ENCODE results near the gene SLC25A41.
A peak's percentile ranks its signal among the peaks of the same experiment; 100 is the strongest.

The SLC25A41 gene

GRCh38 chr19:6460099-6460884 is 26.7 kb upstream of the SLC25A41 start:
- no peaks in the 10 kb centered on the region for H3K9me3 ChIP-seq (ENCODE audit: control insufficient read depth, low read length)
- peaks cover 43% of the 10 kb centered on the region for H3K27me3 ChIP-seq (ENCODE audit: control insufficient read depth, insufficient read depth, low read length, poor library complexity, severe bottlenecking)
- 0% methylated on average over 57 of the region's 57 CpGs for WGBS, 2 experiments
- H3K4me1 ChIP-seq (ENCODE audit: control insufficient read depth, insufficient read depth, low read length), result peaks cover 12% of the 10 kb centered on the region
- peak overlapping the region; percentile 55 for H3K4me3 ChIP-seq (ENCODE audit: insufficient read depth, low read depth, low read length)
- peaks cover 10% of the 10 kb centered on the region for H3K36me3 ChIP-seq (ENCODE audit: control insufficient read depth, insufficient read depth, low read length)
- H3K27ac ChIP-seq (ENCODE audit: insufficient read depth, low read depth, low read length, poor library complexity, severe bottlenecking), result no peak overlapping the region

DNA sequence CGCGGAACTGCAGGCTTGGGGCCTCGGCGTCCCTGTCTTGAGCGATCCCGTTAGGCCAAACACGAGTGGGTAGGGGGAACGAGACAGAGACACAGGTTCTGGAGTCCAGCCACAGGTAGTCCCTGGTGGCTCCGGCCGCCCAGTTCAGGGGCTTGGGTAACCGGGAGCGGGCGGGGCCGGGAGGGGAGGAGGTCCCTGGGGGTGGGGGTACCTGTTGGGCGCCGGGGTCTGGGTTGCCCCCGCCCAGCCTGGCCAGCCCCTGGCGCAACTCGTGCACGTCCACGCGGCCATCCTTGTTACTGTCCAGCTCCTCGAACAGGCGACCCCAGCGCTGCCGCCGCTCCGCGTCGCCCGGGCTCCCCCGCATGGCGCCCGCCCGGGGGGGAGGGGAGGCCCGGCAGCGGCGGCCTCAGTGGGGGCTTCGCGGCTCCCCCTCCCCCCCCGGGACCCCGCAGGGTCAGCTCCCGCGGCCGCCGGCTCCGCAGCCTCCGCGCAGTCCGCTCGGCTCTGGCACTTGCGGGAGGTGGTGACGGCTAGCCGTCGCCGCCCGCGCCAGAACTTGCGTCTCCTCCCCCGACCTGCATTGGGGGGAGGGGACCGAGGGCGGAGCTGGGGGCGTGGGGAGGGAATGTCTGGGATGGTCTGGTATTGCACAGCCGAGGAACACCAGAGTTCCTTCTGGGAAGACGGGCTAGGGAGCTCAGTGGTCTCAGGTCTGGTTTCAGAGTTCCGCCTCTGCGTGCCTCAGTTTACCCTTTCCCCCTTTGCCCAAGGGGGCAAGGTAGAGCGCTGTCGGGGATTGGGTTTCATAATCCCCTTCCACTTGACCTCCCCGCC is 25.9 kb upstream of the SLC25A41 start, which contains the start of gene SLC25A23:
TSS of gene SLC25A23 (minus strand) at position 531 of the 837 bp plus-strand sequence. CDS start at position 367, 164 bp downstream.
- WGBS, 2 experiments, result 1% methylated on average over 70 of the region's 70 CpGs
- Histone ChIP-seq H3K27ac (ENCODE audit: insufficient read depth, low read depth, low read length, poor library complexity, severe bottlenecking) (no peak within 1 kb of the TSS), H3K27me3 (ENCODE audit: control insufficient read depth, insufficient read depth, low read length, poor library complexity, severe bottlenecking) (peaks cover 34% of the 10 kb centered on the region), H3K9me3 (ENCODE audit: control insufficient read depth, low read length) (no peaks in the 10 kb centered on the region), H3K36me3 (ENCODE audit: control insufficient read depth, insufficient read depth, low read length) (peaks cover 18% of the 10 kb centered on the region), H3K4me3 (ENCODE audit: insufficient read depth, low read depth, low read length) (peak within 1 kb of the TSS; percentile 55), H3K4me1 (ENCODE audit: control insufficient read depth, insufficient read depth, low read length) (peaks cover 7% of the 10 kb centered on the region)

DNA sequence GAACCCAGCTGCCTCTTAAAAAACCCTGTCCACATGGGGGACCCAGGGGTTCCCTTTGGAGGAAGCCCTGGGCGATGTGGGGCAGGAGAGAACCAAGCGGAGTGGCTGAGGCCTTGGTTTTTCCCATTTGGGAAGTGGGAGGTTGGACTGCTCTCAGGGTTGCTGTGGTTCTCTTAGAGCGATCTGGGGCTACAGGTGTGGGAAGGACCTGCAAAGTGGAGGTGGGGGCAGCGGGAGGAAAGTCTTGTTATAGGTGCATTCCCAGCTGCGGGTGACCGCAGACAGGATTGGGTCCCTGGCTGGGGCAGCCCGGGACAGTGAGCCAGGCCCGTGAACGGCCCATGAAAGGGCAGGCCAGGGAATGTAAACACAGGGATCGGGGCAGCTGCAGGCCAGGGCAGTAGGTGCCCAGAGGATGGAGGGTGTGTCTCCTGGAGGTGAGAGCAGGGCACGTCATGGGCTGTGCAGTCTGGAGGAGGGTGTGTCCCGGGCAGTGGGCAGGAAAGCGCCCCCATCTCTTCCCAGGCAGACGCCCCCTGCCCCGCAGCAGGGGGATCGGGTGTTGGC is 25.2 kb upstream of the SLC25A41 start:
- H3K4me1 ChIP-seq (ENCODE audit: control insufficient read depth, insufficient read depth, low read length), result peaks cover 6% of the 10 kb centered on the region
- H3K27ac ChIP-seq (ENCODE audit: insufficient read depth, low read depth, low read length, poor library complexity, severe bottlenecking), result no peak overlapping the region
- no peaks in the 10 kb centered on the region for H3K9me3 ChIP-seq (ENCODE audit: control insufficient read depth, low read length)
- WGBS, 2 experiments, result 41 to 43% methylated on average over 16 of the region's 16 CpGs
- peak overlapping the region; percentile 55 for H3K4me3 ChIP-seq (ENCODE audit: insufficient read depth, low read depth, low read length)
- peaks cover 25% of the 10 kb centered on the region for H3K36me3 ChIP-seq (ENCODE audit: control insufficient read depth, insufficient read depth, low read length)
- H3K27me3 ChIP-seq (ENCODE audit: control insufficient read depth, insufficient read depth, low read length, poor library complexity, severe bottlenecking), result peaks cover 27% of the 10 kb centered on the region

DNA sequence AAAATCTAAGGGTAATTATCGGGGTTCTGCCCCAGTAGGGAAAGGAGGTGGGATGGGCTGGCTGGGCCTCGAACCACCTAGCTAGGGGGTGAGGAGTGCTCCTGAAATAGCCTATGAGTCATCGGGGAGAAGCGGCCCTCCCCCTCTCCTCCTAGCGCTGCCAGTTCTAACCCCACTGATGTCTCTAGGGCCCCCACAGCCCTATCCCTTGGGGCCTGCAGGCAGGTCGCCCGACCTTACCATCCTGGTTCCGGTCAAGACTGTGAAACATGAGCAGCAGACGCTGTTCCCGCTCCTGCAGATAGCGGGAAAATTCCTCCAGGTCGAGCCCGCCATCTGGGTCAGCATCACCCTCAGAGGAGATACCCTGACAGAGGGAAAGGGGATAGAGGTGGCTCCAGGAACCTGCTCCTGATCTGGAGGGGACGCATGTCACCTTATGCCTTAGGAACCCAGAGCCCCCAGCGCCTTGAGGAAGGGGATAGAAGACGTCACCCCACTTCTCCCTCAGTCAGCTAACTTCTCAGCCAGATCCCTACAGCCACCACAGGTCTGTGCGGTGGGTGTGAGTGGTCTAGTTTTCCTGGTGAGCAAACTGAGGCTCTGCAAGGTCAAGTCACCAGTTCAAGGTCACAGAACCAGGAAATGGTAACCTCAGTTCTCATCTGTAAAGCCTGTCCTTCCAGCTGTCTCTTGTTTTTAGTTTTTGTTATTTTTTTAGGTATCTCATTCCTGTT is 24.6 kb upstream of the SLC25A41 start:
- Histone ChIP-seq H3K36me3 (ENCODE audit: control insufficient read depth, insufficient read depth, low read length) (peaks cover 29% of the 10 kb centered on the region), H3K4me1 (ENCODE audit: control insufficient read depth, insufficient read depth, low read length) (peaks cover 6% of the 10 kb centered on the region), H3K27ac (ENCODE audit: insufficient read depth, low read depth, low read length, poor library complexity, severe bottlenecking) (no peak overlapping the region), H3K9me3 (ENCODE audit: control insufficient read depth, low read length) (no peaks in the 10 kb centered on the region), H3K27me3 (ENCODE audit: control insufficient read depth, insufficient read depth, low read length, poor library complexity, severe bottlenecking) (peaks cover 21% of the 10 kb centered on the region), H3K4me3 (ENCODE audit: insufficient read depth, low read depth, low read length) (no peak overlapping the region)
- 82 to 86% methylated on average over 17 of the region's 17 CpGs for WGBS, 2 experiments

- Histone ChIP-seq H3K4me3 (ENCODE audit: insufficient read depth, low read depth, low read length) (no peak overlapping the region), H3K9me3 (ENCODE audit: control insufficient read depth, low read length) (no peaks in the 10 kb centered on the region), H3K36me3 (ENCODE audit: control insufficient read depth, insufficient read depth, low read length) (peaks cover 29% of the 10 kb centered on the region), H3K27ac (ENCODE audit: insufficient read depth, low read depth, low read length, poor library complexity, severe bottlenecking) (no peak overlapping the region), H3K27me3 (ENCODE audit: control insufficient read depth, insufficient read depth, low read length, poor library complexity, severe bottlenecking) (peaks cover 6% of the 10 kb centered on the region), H3K4me1 (ENCODE audit: control insufficient read depth, insufficient read depth, low read length) (peaks cover 6% of the 10 kb centered on the region)
- whole genome bisulfite sequencing, 2 experiments, result 91 to 95% methylated on average over 15 of the region's 15 CpGs
Observed at GRCh38 chr19:6455924-6456323, 22.4 kb upstream of the SLC25A41 start.

- peaks cover 29% of the 10 kb centered on the region for H3K36me3 ChIP-seq (ENCODE audit: control insufficient read depth, insufficient read depth, low read length)
- no peak overlapping the region for H3K27ac ChIP-seq (ENCODE audit: insufficient read depth, low read depth, low read length, poor library complexity, severe bottlenecking)
- H3K4me3 ChIP-seq (ENCODE audit: insufficient read depth, low read depth, low read length), result no peak overlapping the region
- H3K27me3 ChIP-seq (ENCODE audit: control insufficient read depth, insufficient read depth, low read length, poor library complexity, severe bottlenecking), result peaks cover 5% of the 10 kb centered on the region
- 94 to 95% methylated on average over 11 of the region's 11 CpGs for WGBS, 2 experiments
- H3K4me1 ChIP-seq (ENCODE audit: control insufficient read depth, insufficient read depth, low read length), result peaks cover 5% of the 10 kb centered on the region
- no peaks in the 10 kb centered on the region for H3K9me3 ChIP-seq (ENCODE audit: control insufficient read depth, low read length)
Observed at GRCh38 chr19:6453951-6454565, 20.5 kb upstream of the SLC25A41 start.

- peaks cover 29% of the 10 kb centered on the region for H3K36me3 ChIP-seq (ENCODE audit: control insufficient read depth, insufficient read depth, low read length)
- no peaks in the 10 kb centered on the region for H3K27me3 ChIP-seq (ENCODE audit: control insufficient read depth, insufficient read depth, low read length, poor library complexity, severe bottlenecking)
- no peaks in the 10 kb centered on the region for H3K9me3 ChIP-seq (ENCODE audit: control insufficient read depth, low read length)
- H3K4me3 ChIP-seq (ENCODE audit: insufficient read depth, low read depth, low read length), result no peak overlapping the region
- no peaks in the 10 kb centered on the region for H3K4me1 ChIP-seq (ENCODE audit: control insufficient read depth, insufficient read depth, low read length)
- WGBS, 2 experiments, result 100% methylated on average over 2 of the region's 2 CpGs
- H3K27ac ChIP-seq (ENCODE audit: insufficient read depth, low read depth, low read length, poor library complexity, severe bottlenecking), result no peak overlapping the region
Observed at GRCh38 chr19:6452899-6453298, 19.3 kb upstream of the SLC25A41 start.

GRCh38 chr19:6452223-6452614 is 18.7 kb upstream of the SLC25A41 start:
- Histone ChIP-seq H3K9me3 (ENCODE audit: control insufficient read depth, low read length) (no peaks in the 10 kb centered on the region), H3K27me3 (ENCODE audit: control insufficient read depth, insufficient read depth, low read length, poor library complexity, severe bottlenecking) (no peaks in the 10 kb centered on the region), H3K4me3 (ENCODE audit: insufficient read depth, low read depth, low read length) (no peak overlapping the region), H3K27ac (ENCODE audit: insufficient read depth, low read depth, low read length, poor library complexity, severe bottlenecking) (no peak overlapping the region), H3K36me3 (ENCODE audit: control insufficient read depth, insufficient read depth, low read length) (peaks cover 29% of the 10 kb centered on the region), H3K4me1 (ENCODE audit: control insufficient read depth, insufficient read depth, low read length) (no peaks in the 10 kb centered on the region)
- WGBS, 2 experiments, result 96% methylated on average over 19 of the region's 19 CpGs

- H3K4me3 ChIP-seq (ENCODE audit: insufficient read depth, low read depth, low read length), result no peak overlapping the region
- WGBS, 2 experiments, result 89 to 92% methylated on average over 7 of the region's 7 CpGs
- peaks cover 29% of the 10 kb centered on the region for H3K36me3 ChIP-seq (ENCODE audit: control insufficient read depth, insufficient read depth, low read length)
- H3K9me3 ChIP-seq (ENCODE audit: control insufficient read depth, low read length), result no peaks in the 10 kb centered on the region
- no peak overlapping the region for H3K27ac ChIP-seq (ENCODE audit: insufficient read depth, low read depth, low read length, poor library complexity, severe bottlenecking)
- no peaks in the 10 kb centered on the region for H3K4me1 ChIP-seq (ENCODE audit: control insufficient read depth, insufficient read depth, low read length)
- H3K27me3 ChIP-seq (ENCODE audit: control insufficient read depth, insufficient read depth, low read length, poor library complexity, severe bottlenecking), result no peaks in the 10 kb centered on the region
Observed at GRCh38 chr19:6451583-6452222, 18.1 kb upstream of the SLC25A41 start.

All from ectodermal cell (in vitro differentiated cells).